Measurements from ENCODE around the gene LRTM1. TPM values are rescaled to one million over a fixed set of nuclear protein-coding genes. Genes with fewer than 3 reads are reported as not detected.
A peak's percentile ranks its signal among the peaks of the same experiment; 100 is the strongest.

LRTM1 gene
- total and polyA plus RNA-seq, 11 donors: not detected

DNA sequence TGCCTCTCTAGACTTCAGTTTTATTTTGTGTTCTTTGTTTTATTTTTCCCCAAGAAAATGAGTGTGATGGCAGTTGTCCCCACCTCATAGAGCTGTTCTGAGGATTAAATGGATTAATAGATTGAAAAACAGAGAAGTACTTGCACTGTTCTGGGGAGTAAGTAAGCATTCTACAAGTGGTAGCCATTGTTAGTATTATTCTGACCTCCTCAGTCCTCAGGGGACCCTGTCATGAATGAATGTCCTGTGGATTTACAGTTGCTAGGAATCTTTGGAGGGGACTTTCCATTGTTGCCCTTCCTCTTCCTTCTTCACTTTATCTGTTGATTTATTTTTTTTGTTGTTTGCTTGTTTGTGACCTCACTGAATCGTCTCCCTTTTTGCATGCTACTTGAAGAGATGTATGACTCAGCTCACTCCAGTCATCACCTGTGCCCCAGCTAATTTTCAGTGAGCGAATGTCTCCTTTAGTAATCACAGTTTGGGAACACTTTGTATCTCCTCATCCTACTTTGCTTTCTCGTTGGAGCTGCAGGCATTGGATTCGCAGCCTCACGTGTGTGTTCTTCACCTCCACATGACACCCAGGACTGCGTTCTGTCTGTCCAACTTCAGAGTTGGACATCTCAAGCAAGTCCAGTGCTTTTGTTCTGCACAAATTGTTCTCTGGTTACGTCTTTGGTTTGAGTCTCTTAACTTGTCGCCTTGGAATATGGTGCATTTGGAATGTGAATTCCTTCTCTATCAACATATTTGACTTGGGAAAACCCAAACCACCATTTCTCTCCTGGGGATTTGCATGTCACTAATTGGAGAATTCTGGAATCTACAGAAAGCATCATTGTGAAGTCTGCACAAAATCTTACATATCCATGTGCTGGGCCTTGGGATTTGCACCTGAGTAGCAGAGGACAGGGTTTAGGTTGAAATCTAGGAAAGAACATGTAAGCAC is 54.5 kb downstream of the LRTM1 start:
- Histone ChIP-seq H3K27me3 (no peaks in the 10 kb centered on the region), H3K4me1 (no peaks in the 10 kb centered on the region), H3K4me3 (no peak overlapping the region), H3K9me3 (no peaks in the 10 kb centered on the region), H3K36me3 (no peaks in the 10 kb centered on the region), H3K27ac (no peak overlapping the region)
- intact Hi-C loops (cut with DNase I): loop anchor here in 1 of 10 donors (10.0 kb wide), 1 partner anchor 449 kb away; no protein-coding TSS in a partner anchor
- ATAC-seq (no peak), DNase-seq (no peak)
- TF ChIP-seq, protein P1, sequence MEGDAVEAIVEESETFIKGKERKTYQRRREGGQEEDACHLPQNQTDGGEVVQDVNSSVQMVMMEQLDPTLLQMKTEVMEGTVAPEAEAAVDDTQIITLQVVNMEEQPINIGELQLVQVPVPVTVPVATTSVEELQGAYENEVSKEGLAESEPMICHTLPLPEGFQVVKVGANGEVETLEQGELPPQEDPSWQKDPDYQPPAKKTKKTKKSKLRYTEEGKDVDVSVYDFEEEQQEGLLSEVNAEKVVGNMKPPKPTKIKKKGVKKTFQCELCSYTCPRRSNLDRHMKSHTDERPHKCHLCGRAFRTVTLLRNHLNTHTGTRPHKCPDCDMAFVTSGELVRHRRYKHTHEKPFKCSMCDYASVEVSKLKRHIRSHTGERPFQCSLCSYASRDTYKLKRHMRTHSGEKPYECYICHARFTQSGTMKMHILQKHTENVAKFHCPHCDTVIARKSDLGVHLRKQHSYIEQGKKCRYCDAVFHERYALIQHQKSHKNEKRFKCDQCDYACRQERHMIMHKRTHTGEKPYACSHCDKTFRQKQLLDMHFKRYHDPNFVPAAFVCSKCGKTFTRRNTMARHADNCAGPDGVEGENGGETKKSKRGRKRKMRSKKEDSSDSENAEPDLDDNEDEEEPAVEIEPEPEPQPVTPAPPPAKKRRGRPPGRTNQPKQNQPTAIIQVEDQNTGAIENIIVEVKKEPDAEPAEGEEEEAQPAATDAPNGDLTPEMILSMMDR (IDR thresholded peaks at IDR 0.05): no peak
- TF ChIP-seq POLR2A (IDR thresholded peaks at IDR 0.05): no peak
- WGBS, 4 donors: 77 to 82% (median 78%) methylated on average over 8 of the region's 8 CpGs

- H3K4me1 ChIP-seq: no peaks in the 10 kb centered on the region
- ATAC-seq (no peak), DNase-seq (no peak)
- H3K36me3 ChIP-seq: no peaks in the 10 kb centered on the region
- TF ChIP-seq, protein P1 (IDR thresholded peaks at IDR 0.05): no peak
- no peak for TF ChIP-seq POLR2A (IDR thresholded peaks at IDR 0.05)
- no peaks in the 10 kb centered on the region for H3K27me3 ChIP-seq
- no peaks in the 10 kb centered on the region for H3K9me3 ChIP-seq
- intact Hi-C loops (cut with DNase I): loop anchor here in 1 of 10 donors (10.0 kb wide), 1 partner anchor 447 kb away; no protein-coding TSS in a partner anchor
- no peak overlapping the region for H3K27ac ChIP-seq
- H3K4me3 ChIP-seq: no peak overlapping the region
- WGBS, 4 donors: 62 to 82% (median 77%) methylated on average over 2 to 4 of the region's 4 CpGs
Observed at GRCh38 chr3:54871867-54872266, 56.0 kb downstream of the LRTM1 start.

- Histone ChIP-seq H3K4me1 (no peaks in the 10 kb centered on the region), H3K27ac (no peak overlapping the region), H3K27me3 (no peaks in the 10 kb centered on the region), H3K36me3 (no peaks in the 10 kb centered on the region), H3K4me3 (no peak overlapping the region), H3K9me3 (no peaks in the 10 kb centered on the region)
- peak in 3 of 4 donors; percentile 80 to 91 (median 83) for ATAC-seq
- intact Hi-C loops (cut with DNase I): loop anchor here in 1 of 10 donors (10.0 kb wide), 1 partner anchor 446 kb away; no protein-coding TSS in a partner anchor
- no peak for TF ChIP-seq POLR2A (IDR thresholded peaks at IDR 0.05)
- TF ChIP-seq, protein P1 (IDR thresholded peaks at IDR 0.05): peak in 10 of 12 donors; percentile 21 to 58 (median 52)
- DNase-seq: no peak
- 29 to 38% (median 33%) methylated on average over 7 of the region's 7 CpGs for WGBS, 4 donors
Observed at GRCh38 chr3:54870423-54870822, 57.4 kb downstream of the LRTM1 start.
